PC-9 (cell line): Measurements from ENCODE around the gene ERG. TPM values are rescaled to one million over a fixed set of nuclear protein-coding genes. Genes with fewer than 3 reads are reported as not detected.

Experiments used
- BruUV-seq: library from RNA; stranded (reverse); fragments of 400-500 nt; replicated peaks from 2 replicates; lab custom pipeline; 2021; lab: Mats Ljungman, UMichigan
- CTCF ChIA-PET: fragments of 300-600 bp; sonication (Branson Sonifier 250); formaldehyde crosslinking; loops from one replicate; lab custom pipeline; 2022; ENCODE audit warnings: antibody characterized with exemption; lab: Charles Lee
- POLR2A ChIA-PET: fragments of 300-600 bp; sonication (Branson Sonifier 250); formaldehyde crosslinking; loops from one replicate; lab custom pipeline; 2022; ENCODE audit warnings: antibody characterized with exemption; ENCODE audit not compliant: unreplicated experiment; lab: Charles Lee
- DNase-seq, 2 experiments: peaks; one replicate each; pipeline versions ENCODE4 v3.0.0 to v3.0.0-alpha.2; 2015 to 2022; ENCODE audit warnings: mixed read lengths in 1 of 2
- H2AFZ ChIP-seq: fragments of 200-600 bp; sonication (generic); 2 replicates; pipeline ENCODE4 v1.8.1; 2017; ENCODE audit warnings: antibody characterized with exemption
- H3F3A ChIP-seq: fragments of 200-600 bp; sonication (generic); 2 replicates; pipeline ENCODE4 v1.8.1; 2017; ENCODE audit warnings: antibody characterized with exemption, mild to moderate bottlenecking, low read depth; ENCODE audit not compliant: insufficient read depth
- H3K27ac ChIP-seq: fragments of 200-600 bp; sonication (generic); 2 replicates; pipeline ENCODE4 v1.6.1; 2016; ENCODE audit warnings: mixed run types
- H3K27me3 ChIP-seq: fragments of 200-600 bp; sonication (generic); 2 replicates; pipeline ENCODE4 v1.6.1; 2016; ENCODE audit warnings: low read depth, mixed run types; ENCODE audit not compliant: insufficient read depth
- H3K36me3 ChIP-seq: fragments of 200-600 bp; sonication (generic); 2 replicates; pipeline ENCODE4 v1.6.1; 2016; ENCODE audit warnings: low read depth, mixed run types
- H3K4me1 ChIP-seq: fragments of 200-600 bp; sonication (generic); replicated peaks from 2 replicates; pipeline ENCODE4 v1.6.1; 2016; ENCODE audit warnings: mixed run types; ENCODE audit not compliant: insufficient read depth
- H3K4me2 ChIP-seq: fragments of 200-600 bp; sonication (generic); 2 replicates; pipeline ENCODE4 v1.6.1; 2017; ENCODE audit warnings: mixed run types
- H3K4me3 ChIP-seq: fragments of 200-600 bp; sonication (generic); 2 replicates; pipeline ENCODE4 v1.6.1; 2016; ENCODE audit warnings: mixed run types
- H3K79me2 ChIP-seq: fragments of 200-600 bp; sonication (generic); 2 replicates; pipeline ENCODE4 v1.6.1; 2017; ENCODE audit warnings: low read depth, mixed run types
- H3K9me2 ChIP-seq: fragments of 200-600 bp; sonication (generic); 2 replicates; pipeline ENCODE4 v1.8.1; 2017; ENCODE audit warnings: mild to moderate bottlenecking; ENCODE audit not compliant: insufficient read depth
- H3K9me3 ChIP-seq: fragments of 200-600 bp; sonication (generic); 2 replicates; pipeline ENCODE4 v1.8.1; 2016; ENCODE audit warnings: low read depth; ENCODE audit not compliant: insufficient read depth
- H4K20me1 ChIP-seq: fragments of 200-600 bp; sonication (generic); 2 replicates; pipeline ENCODE4 v1.8.1; 2017; ENCODE audit not compliant: insufficient read depth
- EZH2 ChIP-seq: fragments of 200-600 bp; sonication (generic); IDR thresholded peaks from 2 replicates; pipeline ENCODE4 v1.8.0; 2017; ENCODE audit warnings: antibody characterized with exemption, low read depth
- intact Hi-C: fragments of 100-400 bp; cut with micrococcal nuclease; formaldehyde crosslinking; loops from one replicate; pipeline ENCODE4 v1.10.0; 2022; ENCODE audit not compliant: unreplicated experiment
- total RNA-seq: library from RNA; stranded (reverse); gene quantifications from 2 replicates; pipeline ENCODE4 v1.2.3, GENCODE V29; 2021
- TF ChIP-seq, protein P1 (sequence below): fragments of 200-600 bp; sonication (generic); conservative IDR thresholded peaks from 2 replicates; pipeline ENCODE4 v1.6.1; 2017; ENCODE audit warnings: mixed run types, antibody characterized with exemption, mild to moderate bottlenecking, moderate library complexity

The ERG gene
- total RNA-seq, 1 experiment from 2014 or later, result not detected

- H3K4me2 ChIP-seq, result no peak overlapping the region
- H2AFZ ChIP-seq, result no peak overlapping the region
- no peak overlapping the region for H3K27ac ChIP-seq
- no peaks in the 10 kb centered on the region for H3F3A ChIP-seq
- H3K27me3 ChIP-seq, result no peaks in the 10 kb centered on the region
- H4K20me1 ChIP-seq, result no peaks in the 10 kb centered on the region
- no peaks in the 10 kb centered on the region for H3K4me1 ChIP-seq
- POLR2A ChIA-PET, result no interaction called here
- no peak for DNase-seq
- H3K36me3 ChIP-seq, result no peaks in the 10 kb centered on the region
- no peaks in the 10 kb centered on the region for H3K9me3 ChIP-seq
- no peaks in the 10 kb centered on the region for H3K79me2 ChIP-seq
- BruUV-seq, result no TSS peak
- intact Hi-C loops, result no loop called here
- no peak overlapping the region for H3K4me3 ChIP-seq
- TF ChIP-seq, protein P1, sequence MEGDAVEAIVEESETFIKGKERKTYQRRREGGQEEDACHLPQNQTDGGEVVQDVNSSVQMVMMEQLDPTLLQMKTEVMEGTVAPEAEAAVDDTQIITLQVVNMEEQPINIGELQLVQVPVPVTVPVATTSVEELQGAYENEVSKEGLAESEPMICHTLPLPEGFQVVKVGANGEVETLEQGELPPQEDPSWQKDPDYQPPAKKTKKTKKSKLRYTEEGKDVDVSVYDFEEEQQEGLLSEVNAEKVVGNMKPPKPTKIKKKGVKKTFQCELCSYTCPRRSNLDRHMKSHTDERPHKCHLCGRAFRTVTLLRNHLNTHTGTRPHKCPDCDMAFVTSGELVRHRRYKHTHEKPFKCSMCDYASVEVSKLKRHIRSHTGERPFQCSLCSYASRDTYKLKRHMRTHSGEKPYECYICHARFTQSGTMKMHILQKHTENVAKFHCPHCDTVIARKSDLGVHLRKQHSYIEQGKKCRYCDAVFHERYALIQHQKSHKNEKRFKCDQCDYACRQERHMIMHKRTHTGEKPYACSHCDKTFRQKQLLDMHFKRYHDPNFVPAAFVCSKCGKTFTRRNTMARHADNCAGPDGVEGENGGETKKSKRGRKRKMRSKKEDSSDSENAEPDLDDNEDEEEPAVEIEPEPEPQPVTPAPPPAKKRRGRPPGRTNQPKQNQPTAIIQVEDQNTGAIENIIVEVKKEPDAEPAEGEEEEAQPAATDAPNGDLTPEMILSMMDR, result no peak
- no peak for TF ChIP-seq EZH2
- H3K9me2 ChIP-seq, result no peaks in the 10 kb centered on the region
- CTCF ChIA-PET, result no interaction called here
Measured at GRCh38 chr21:38337793-38338192, 160.5 kb downstream of the ERG start.

- no TSS peak for BruUV-seq
- Histone ChIP-seq H4K20me1 (no peaks in the 10 kb centered on the region), H3K4me1 (no peaks in the 10 kb centered on the region), H3K9me2 (no peaks in the 10 kb centered on the region), H3K27ac (no peak overlapping the region), H3F3A (no peaks in the 10 kb centered on the region), H3K79me2 (no peaks in the 10 kb centered on the region), H3K4me3 (no peak overlapping the region), H3K4me2 (no peak overlapping the region), H3K36me3 (no peaks in the 10 kb centered on the region), H3K27me3 (no peaks in the 10 kb centered on the region), H2AFZ (no peak overlapping the region), H3K9me3 (no peaks in the 10 kb centered on the region)
- ChIA-PET POLR2A (no interaction called here), CTCF (no interaction called here)
- intact Hi-C loops, result no loop called here
- no peak for DNase-seq
- TF ChIP-seq, protein P1, result no peak
- TF ChIP-seq EZH2, result no peak
Measured at GRCh38 chr21:38334866-38335265, 163.4 kb downstream of the ERG start.

DNA sequence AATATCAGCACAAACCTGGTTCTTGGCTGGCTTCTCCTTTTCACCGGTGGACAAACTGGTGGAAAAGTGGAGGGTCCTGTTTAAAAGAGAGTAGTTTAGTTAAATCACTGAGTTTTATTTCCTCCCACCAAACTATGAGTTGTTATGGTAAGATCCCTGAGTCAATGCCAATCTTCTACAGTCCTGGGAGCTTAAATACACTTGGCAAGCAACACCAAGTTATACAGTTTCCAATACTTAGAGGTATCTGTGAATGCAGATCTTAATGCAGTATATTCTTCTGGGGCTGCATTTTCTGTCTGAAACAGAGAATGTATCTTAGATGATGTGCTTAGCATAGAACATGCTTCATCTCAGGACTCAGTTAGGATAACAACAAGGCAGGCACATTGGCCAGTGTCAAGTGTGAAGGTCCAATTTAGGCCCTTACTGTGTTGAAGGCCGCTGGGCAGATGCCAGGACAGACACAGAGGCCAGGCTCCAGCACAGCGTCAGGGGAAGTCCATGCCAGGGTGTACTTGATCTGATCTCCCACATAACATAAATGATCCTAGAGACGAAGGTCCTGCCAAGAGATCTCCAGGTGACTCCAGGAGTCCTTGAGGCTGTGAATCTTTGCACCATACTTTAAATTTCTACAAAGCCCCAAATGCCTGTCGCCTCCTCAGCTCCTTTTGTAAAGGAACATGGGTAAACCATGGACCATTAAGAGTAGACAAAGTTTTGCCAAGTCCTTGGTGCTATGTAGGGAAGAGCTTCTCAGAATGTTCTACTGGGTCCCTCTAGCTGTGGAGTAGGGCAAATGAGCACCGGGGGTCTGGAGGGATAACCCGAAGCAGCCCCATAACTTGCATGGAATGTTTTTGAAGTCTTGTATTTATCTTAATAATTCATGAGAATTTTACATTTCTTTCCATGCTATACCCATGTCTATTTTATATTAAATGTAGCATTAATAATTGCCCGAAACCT is 164.7 kb downstream of the ERG start:
- H3K79me2 ChIP-seq, result no peaks in the 10 kb centered on the region
- no peaks in the 10 kb centered on the region for H3K27me3 ChIP-seq
- TF ChIP-seq, protein P1, result no peak
- TF ChIP-seq EZH2, result no peak
- H2AFZ ChIP-seq, result no peak overlapping the region
- no peak overlapping the region for H3K4me2 ChIP-seq
- intact Hi-C loops, result no loop called here
- ChIA-PET CTCF (no interaction called here), POLR2A (no interaction called here)
- no peaks in the 10 kb centered on the region for H3K4me1 ChIP-seq
- H3K9me3 ChIP-seq, result no peaks in the 10 kb centered on the region
- no peak overlapping the region for H3K27ac ChIP-seq
- no peak overlapping the region for H3K4me3 ChIP-seq
- no peak for DNase-seq
- no peaks in the 10 kb centered on the region for H4K20me1 ChIP-seq
- no peaks in the 10 kb centered on the region for H3F3A ChIP-seq
- H3K36me3 ChIP-seq, result no peaks in the 10 kb centered on the region
- no peaks in the 10 kb centered on the region for H3K9me2 ChIP-seq
- BruUV-seq, result no TSS peak
